Measurements from ENCODE around the gene TP53BP2. TPM values are rescaled to one million over a fixed set of nuclear protein-coding genes. Genes with fewer than 3 reads are reported as not detected.
"Not testable (repeated sequence)": the region's sequence is repeated elsewhere in the genome, so short reads cannot be mapped to it uniquely, and the experiment has no call there.

Gene TP53BP2
- total and polyA plus RNA-seq, 2 experiments from 2014 or later, result 9.2 to 18.2 TPM

DNA sequence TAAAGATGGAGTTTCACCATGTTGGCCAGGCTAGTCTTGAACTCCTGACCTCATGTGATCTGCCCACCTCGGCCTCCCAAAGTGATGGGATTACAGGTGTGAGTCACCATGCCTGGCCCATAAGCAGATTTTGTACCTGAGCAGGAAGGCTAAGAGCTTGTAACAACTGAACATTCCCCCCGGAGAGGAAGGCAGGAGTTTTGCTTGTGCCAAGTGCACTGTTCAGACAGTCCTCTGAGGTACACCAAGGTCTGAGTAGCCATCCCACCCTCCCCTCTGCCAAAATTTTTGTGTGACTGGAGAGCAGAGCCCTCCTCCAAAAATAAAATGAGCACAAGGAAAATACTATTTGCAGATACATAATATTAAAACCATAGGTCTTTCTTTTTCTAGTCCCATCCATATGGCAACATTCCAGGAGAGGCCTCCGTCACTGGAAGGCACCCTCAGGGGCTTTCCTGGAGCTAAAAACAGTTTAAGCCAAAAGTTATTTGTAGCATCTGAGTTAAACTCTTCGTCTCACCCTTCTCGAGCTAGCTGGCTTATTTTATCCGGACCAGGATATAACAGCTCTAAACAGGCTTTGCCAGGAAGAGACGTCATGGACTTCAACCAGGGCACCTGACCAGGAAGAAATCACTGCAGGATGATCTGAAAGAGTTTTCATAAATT, 106.2 kb downstream of the TP53BP2 start:
- H3K9me2 ChIP-seq (ENCODE audit: insufficient read depth), result no peaks in the 10 kb centered on the region
- no peak overlapping the region for H3K4me3 ChIP-seq
- H3K9me3 ChIP-seq (ENCODE audit: low read depth), result no peaks in the 10 kb centered on the region
- H3K27me3 ChIP-seq (replicated peaks; ENCODE audit: insufficient read depth), result no peaks in the 10 kb centered on the region
- H3K9ac ChIP-seq, result no peak overlapping the region
- TF ChIP-seq EZH2 (IDR thresholded peaks at IDR 0.05; ENCODE audit: insufficient read depth, poor library complexity, severe bottlenecking) (no peak), EZH2phosphoT487 (IDR thresholded peaks at IDR 0.05; ENCODE audit: insufficient read depth, low read depth) (no peak)
- no peak overlapping the region for H3K4me2 ChIP-seq (ENCODE audit: unreplicated experiment)
- in situ Hi-C loops (cut with MboI), result no loop called here
- H3K4me1 ChIP-seq (ENCODE audit: insufficient read depth), result no peaks in the 10 kb centered on the region; the same call in 1 of the 2 replicates
- H2AFZ ChIP-seq, result no peak overlapping the region
- 53 to 56% methylated on average over 7 of the region's 7 CpGs for WGBS, 2 experiments (ENCODE audit: low coverage in 1 of 2, low lambda C conversion rate in 2 of 2, missing lambda C conversion rate in 2 of 2)
- H3F3A ChIP-seq (ENCODE audit: insufficient read depth), result peaks cover 17% of the 10 kb centered on the region
- H3K36me3 ChIP-seq (ENCODE audit: low read depth), result peaks cover 20% of the 10 kb centered on the region; the same call in 1 of the 2 replicates
- H3K27ac ChIP-seq, result no peak overlapping the region
- H3K79me2 ChIP-seq (ENCODE audit: insufficient read depth), result peaks cover 94% of the 10 kb centered on the region
- no peaks in the 10 kb centered on the region for H4K20me1 ChIP-seq (ENCODE audit: insufficient read depth)
- DNase-seq, result no peak

DNA sequence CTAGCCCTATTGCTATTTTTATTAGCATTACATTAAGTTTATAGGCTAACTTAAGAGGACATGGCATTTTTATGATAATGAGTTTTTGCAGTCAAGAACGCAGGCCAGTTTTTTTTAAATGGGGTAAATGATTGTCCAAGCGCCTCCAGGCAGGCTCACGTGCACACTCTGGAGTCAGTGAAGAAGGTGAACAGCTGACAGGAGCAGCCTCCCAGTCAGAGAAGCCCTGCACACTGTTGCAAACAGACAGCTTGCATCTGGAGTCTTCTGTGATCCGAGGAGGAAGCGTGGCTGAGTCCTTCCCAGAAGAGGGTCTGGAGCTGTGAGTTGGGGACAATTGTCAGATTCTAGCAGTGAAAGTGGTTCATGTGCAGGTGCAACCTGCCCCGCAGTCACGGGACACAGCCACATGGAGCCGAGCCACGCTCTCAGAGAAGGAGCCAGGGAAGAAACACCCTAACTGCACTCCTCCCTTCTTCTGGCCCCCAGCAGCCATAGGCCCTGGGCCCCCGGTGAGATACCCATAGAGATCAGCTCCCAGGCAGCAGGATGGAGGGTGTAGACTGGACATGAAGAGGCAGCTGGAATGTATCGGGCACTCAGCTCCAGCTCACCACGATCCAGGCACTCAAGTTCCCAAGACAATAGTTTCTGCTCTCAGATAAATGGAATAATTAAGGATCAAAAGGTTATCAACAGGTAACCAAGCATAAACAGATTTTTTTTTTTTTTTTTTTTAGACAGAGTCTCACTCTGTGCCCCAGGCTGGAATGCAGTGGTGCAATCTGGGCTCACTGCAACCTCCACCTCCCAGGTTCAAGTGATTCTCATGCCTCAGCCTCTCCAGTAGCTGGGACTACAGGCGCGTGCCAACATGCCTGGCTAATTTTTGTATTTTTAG, 107.0 kb downstream of the TP53BP2 start:
- no peak for DNase-seq
- Histone ChIP-seq H3K4me2 (ENCODE audit: unreplicated experiment) (no peak overlapping the region), H3K79me2 (ENCODE audit: insufficient read depth) (peaks cover 95% of the 10 kb centered on the region), H3K36me3 (ENCODE audit: low read depth) (peaks cover 20% of the 10 kb centered on the region; the same call in 1 of the 2 replicates), H3F3A (ENCODE audit: insufficient read depth) (peaks cover 11% of the 10 kb centered on the region; the same call in 1 of the 2 replicates), H3K4me3 (no peak overlapping the region), H3K27me3 (replicated peaks; ENCODE audit: insufficient read depth) (no peaks in the 10 kb centered on the region), H2AFZ (no peak overlapping the region), H3K4me1 (ENCODE audit: insufficient read depth) (no peaks in the 10 kb centered on the region; the same call in 1 of the 2 replicates), H4K20me1 (ENCODE audit: insufficient read depth) (no peaks in the 10 kb centered on the region), H3K9ac (no peak overlapping the region), H3K9me3 (ENCODE audit: low read depth) (no peaks in the 10 kb centered on the region), H3K9me2 (ENCODE audit: insufficient read depth) (no peaks in the 10 kb centered on the region), H3K27ac (no peak overlapping the region)
- no peak for TF ChIP-seq EZH2phosphoT487 (IDR thresholded peaks at IDR 0.05; ENCODE audit: insufficient read depth, low read depth)
- no peak for TF ChIP-seq EZH2 (IDR thresholded peaks at IDR 0.05; ENCODE audit: insufficient read depth, poor library complexity, severe bottlenecking)
- WGBS, 2 experiments (ENCODE audit: low coverage in 1 of 2, low lambda C conversion rate in 2 of 2, missing lambda C conversion rate in 2 of 2), result 85 to 90% methylated on average over 13 to 14 of the region's 14 CpGs
- in situ Hi-C loops (cut with MboI), result no loop called here

DNA sequence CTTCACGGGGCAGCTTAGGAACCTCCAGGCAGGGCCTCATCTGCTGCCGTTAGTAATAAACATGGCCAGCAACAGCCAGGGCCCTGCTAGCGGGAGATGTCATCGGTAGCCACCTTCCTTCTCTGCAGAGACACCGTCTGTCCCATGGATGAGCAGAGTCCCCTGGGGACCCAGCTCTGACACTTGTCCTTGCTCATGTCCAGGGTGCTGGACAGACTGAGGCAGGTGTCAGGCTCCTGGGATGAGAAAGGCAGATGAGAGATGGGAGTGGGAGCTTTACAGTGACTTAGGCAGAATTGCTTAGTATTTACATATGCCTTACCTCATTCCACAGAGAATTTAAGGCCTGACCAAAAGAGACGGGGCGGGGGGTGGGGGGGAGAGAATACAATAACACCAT, 108.4 kb downstream of the TP53BP2 start:
- Histone ChIP-seq H3K27me3 (replicated peaks; ENCODE audit: insufficient read depth) (no peaks in the 10 kb centered on the region), H3K9me3 (ENCODE audit: low read depth) (no peaks in the 10 kb centered on the region), H3K36me3 (ENCODE audit: low read depth) (peaks cover 20% of the 10 kb centered on the region; the same call in 1 of the 2 replicates), H2AFZ (no peak overlapping the region), H3F3A (ENCODE audit: insufficient read depth) (0 out of 2 replicates have a peak, but pooled peaks cover 6% of the 10 kb centered on the region), H3K27ac (no peak overlapping the region), H4K20me1 (ENCODE audit: insufficient read depth) (no peaks in the 10 kb centered on the region), H3K4me2 (ENCODE audit: unreplicated experiment) (no peak overlapping the region), H3K4me1 (ENCODE audit: insufficient read depth) (peaks cover 11% of the 10 kb centered on the region), H3K9me2 (ENCODE audit: insufficient read depth) (no peaks in the 10 kb centered on the region), H3K79me2 (ENCODE audit: insufficient read depth) (peaks cover 96% of the 10 kb centered on the region), H3K4me3 (no peak overlapping the region), H3K9ac (no peak overlapping the region)
- DNase-seq, result no peak
- WGBS, 2 experiments (ENCODE audit: low coverage in 1 of 2, low lambda C conversion rate in 2 of 2, missing lambda C conversion rate in 2 of 2), result 61 to 68% methylated on average over 7 of the region's 7 CpGs
- in situ Hi-C loops (cut with MboI), result no loop called here
- TF ChIP-seq EZH2 (IDR thresholded peaks at IDR 0.05; ENCODE audit: insufficient read depth, poor library complexity, severe bottlenecking) (no peak), EZH2phosphoT487 (IDR thresholded peaks at IDR 0.05; ENCODE audit: insufficient read depth, low read depth) (no peak)

DNA sequence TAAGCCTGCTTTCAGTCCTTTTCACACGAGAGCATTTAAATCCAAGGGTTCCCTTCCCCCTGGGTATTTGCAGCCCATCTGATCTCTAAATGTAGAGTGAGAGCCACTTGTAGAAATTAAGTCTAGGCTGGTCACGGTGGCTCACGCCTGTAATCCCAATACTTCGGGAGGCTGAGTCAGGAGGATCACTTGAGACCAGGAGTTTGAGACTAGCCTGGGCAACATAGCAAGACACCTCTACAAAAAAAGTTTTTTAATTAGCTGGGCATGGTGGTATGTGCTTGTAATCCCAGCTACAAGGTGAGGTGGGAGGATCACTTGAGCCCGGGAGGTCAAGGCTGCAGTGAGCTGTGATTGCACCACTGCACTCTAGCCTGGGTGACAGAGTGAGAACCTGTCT, 109.1 kb downstream of the TP53BP2 start:
- DNase-seq; H3K9me2 ChIP-seq (ENCODE audit: insufficient read depth); H4K20me1 ChIP-seq (ENCODE audit: insufficient read depth); H2AFZ ChIP-seq; H3K4me3 ChIP-seq; in situ Hi-C loops (cut with MboI); H3K27me3 ChIP-seq (replicated peaks; ENCODE audit: insufficient read depth); H3K9me3 ChIP-seq (ENCODE audit: low read depth); H3K4me2 ChIP-seq (ENCODE audit: unreplicated experiment); H3K9ac ChIP-seq; H3F3A ChIP-seq (ENCODE audit: insufficient read depth); H3K27ac ChIP-seq: not testable (repeated sequence)
- H3K36me3 ChIP-seq (ENCODE audit: low read depth), result peaks cover 20% of the 10 kb centered on the region; the same call in 1 of the 2 replicates
- peaks cover 18% of the 10 kb centered on the region for H3K4me1 ChIP-seq (ENCODE audit: insufficient read depth)
- WGBS, 2 experiments (ENCODE audit: low coverage in 1 of 2, low lambda C conversion rate in 2 of 2, missing lambda C conversion rate in 2 of 2), result 97% methylated on average over 5 of the region's 5 CpGs
- peaks cover 98% of the 10 kb centered on the region for H3K79me2 ChIP-seq (ENCODE audit: insufficient read depth)
